Thoracic aorta (tissue), 2 donors: ENCODE results near the gene RFTN2. TPM values are rescaled to one million over a fixed set of nuclear protein-coding genes. Genes with fewer than 3 reads are reported as not detected.

Experiments used
- ATAC-seq: fragments of 150-250 bp; one replicate; pipeline ENCODE4 v1.8.0; 2017; ENCODE audit warnings: low read depth; ENCODE audit not compliant: insufficient number of reproducible peaks, low FRiP score
- DNase-seq: peaks from one replicate; pipeline ENCODE4 v3.0.0-alpha.2; 2020; ENCODE audit warnings: low spot score
- H3K27ac ChIP-seq, 2 donors: fragments of 200-600 bp; sonication (generic); 1 replicate in 1 of 2; 2 replicates in 1 of 2; pipeline ENCODE4 v1.5.1; 2016; ENCODE audit warnings: mild to moderate bottlenecking in 2 of 2, moderate library complexity in 2 of 2
- H3K27me3 ChIP-seq: fragments of 200-600 bp; sonication (generic); replicated peaks from 2 replicates; pipeline ENCODE4 v1.6.0; 2016; ENCODE audit warnings: mild to moderate bottlenecking; ENCODE audit not compliant: insufficient read depth
- H3K36me3 ChIP-seq: fragments of 200-600 bp; sonication (generic); one replicate; pipeline ENCODE4 v1.5.1; 2016
- H3K4me1 ChIP-seq, 2 donors: fragments of 200-600 bp; sonication (generic); 1 replicate in 1 of 2; 2 replicates in 1 of 2; pipeline versions ENCODE4 v1.5.1 to v1.6.0; 2016; ENCODE audit warnings: low read depth in 2 of 2, mild to moderate bottlenecking in 1 of 2; ENCODE audit not compliant: control insufficient read depth in 1 of 2
- H3K4me3 ChIP-seq: fragments of 200-600 bp; sonication (generic); 2 replicates; pipeline ENCODE4 v1.5.1; 2016; ENCODE audit warnings: mild to moderate bottlenecking
- H3K9me3 ChIP-seq: fragments of 200-600 bp; sonication (generic); 2 replicates; pipeline ENCODE4 v1.5.1; 2016
- total RNA-seq, 2 donors: library from RNA; depleted of rRNA; stranded (reverse); fragments of >200 nt; gene quantifications; one replicate each; pipeline versions ENCODE4 v1.1.0 to v1.2.3, GENCODE V29; 2016
- TF ChIP-seq, protein P1 (sequence below): fragments of 200-600 bp; sonication (generic); IDR thresholded peaks from one replicate; pipeline ENCODE4 v1.5.1; 2019; ENCODE audit warnings: antibody characterized with exemption

The RFTN2 gene
- total RNA-seq, 2 donors from 2014 or later = 9.3 to 18.9 TPM

DNA sequence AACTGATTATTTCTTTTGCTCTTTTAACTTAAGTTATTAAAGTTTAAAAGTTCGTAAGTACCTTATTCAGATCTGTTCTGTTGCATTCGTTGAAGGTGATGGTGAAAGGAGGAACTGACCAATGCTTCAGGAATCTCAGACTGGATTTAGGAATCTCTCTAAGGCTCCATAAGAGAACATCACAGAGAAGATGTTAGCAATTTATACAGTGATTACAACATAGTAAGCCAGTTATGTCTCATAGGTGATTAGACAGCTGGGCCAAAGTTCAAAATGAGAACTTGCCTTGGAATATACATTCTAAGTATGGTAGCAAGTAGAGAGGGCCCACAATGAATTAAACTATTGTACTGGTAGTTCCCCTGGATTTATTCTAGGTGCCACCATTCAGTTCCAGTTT, 32.9 kb upstream of the RFTN2 start:
- DNase-seq = no peak
- H3K27ac ChIP-seq = no peak overlapping the region
- H3K27me3 ChIP-seq = no peaks in the 10 kb centered on the region
- H3K4me1 ChIP-seq = peaks cover 27 to 32% of the 10 kb centered on the region in 2 donors
- ATAC-seq = no peak
- peak overlapping the region; percentile 22 for H3K4me3 ChIP-seq
- no peaks in the 10 kb centered on the region for H3K36me3 ChIP-seq
- no peaks in the 10 kb centered on the region for H3K9me3 ChIP-seq
- TF ChIP-seq, protein P1, sequence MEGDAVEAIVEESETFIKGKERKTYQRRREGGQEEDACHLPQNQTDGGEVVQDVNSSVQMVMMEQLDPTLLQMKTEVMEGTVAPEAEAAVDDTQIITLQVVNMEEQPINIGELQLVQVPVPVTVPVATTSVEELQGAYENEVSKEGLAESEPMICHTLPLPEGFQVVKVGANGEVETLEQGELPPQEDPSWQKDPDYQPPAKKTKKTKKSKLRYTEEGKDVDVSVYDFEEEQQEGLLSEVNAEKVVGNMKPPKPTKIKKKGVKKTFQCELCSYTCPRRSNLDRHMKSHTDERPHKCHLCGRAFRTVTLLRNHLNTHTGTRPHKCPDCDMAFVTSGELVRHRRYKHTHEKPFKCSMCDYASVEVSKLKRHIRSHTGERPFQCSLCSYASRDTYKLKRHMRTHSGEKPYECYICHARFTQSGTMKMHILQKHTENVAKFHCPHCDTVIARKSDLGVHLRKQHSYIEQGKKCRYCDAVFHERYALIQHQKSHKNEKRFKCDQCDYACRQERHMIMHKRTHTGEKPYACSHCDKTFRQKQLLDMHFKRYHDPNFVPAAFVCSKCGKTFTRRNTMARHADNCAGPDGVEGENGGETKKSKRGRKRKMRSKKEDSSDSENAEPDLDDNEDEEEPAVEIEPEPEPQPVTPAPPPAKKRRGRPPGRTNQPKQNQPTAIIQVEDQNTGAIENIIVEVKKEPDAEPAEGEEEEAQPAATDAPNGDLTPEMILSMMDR = no peak

GRCh38 chr2:197707316-197708213, 32.2 kb upstream of the RFTN2 start:
- Histone ChIP-seq H3K4me1 (peaks cover 27 to 32% of the 10 kb centered on the region in 2 donors), H3K4me3 (peak overlapping the region; percentile 79), H3K36me3 (no peaks in the 10 kb centered on the region), H3K9me3 (no peaks in the 10 kb centered on the region), H3K27ac (no peak overlapping the region), H3K27me3 (no peaks in the 10 kb centered on the region)
- no peak for ATAC-seq
- TF ChIP-seq, protein P1 = peak; percentile 73
- no peak for DNase-seq

GRCh38 chr2:197706839-197707207, 31.4 kb upstream of the RFTN2 start:
- ATAC-seq = no peak
- H3K36me3 ChIP-seq = no peaks in the 10 kb centered on the region
- H3K27ac ChIP-seq = no peak overlapping the region
- TF ChIP-seq, protein P1 = no peak
- DNase-seq = no peak
- H3K27me3 ChIP-seq = no peaks in the 10 kb centered on the region
- H3K4me3 ChIP-seq = peak overlapping the region; percentile 79
- peaks cover 27 to 32% of the 10 kb centered on the region in 2 donors for H3K4me1 ChIP-seq
- no peaks in the 10 kb centered on the region for H3K9me3 ChIP-seq

- Histone ChIP-seq H3K27me3 (no peaks in the 10 kb centered on the region), H3K36me3 (no peaks in the 10 kb centered on the region), H3K27ac (peak overlapping the region; percentile 22 to 60), H3K4me3 (peak overlapping the region; percentile 79), H3K4me1 (peaks cover 27 to 32% of the 10 kb centered on the region in 2 donors), H3K9me3 (no peaks in the 10 kb centered on the region)
- peak; percentile 6 for ATAC-seq
- no peak for DNase-seq
- TF ChIP-seq, protein P1 = no peak
These were observed 30.8 kb upstream of the RFTN2 start for GRCh38 chr2:197705912-197706838.
